Measurements from ENCODE around the gene FBLN1.

- TF ChIP-seq MAX (IDR thresholded peaks at IDR 0.05; ENCODE audit: insufficient read depth, insufficient read length) (no peak), POLR2A (IDR thresholded peaks at IDR 0.05; ENCODE audit: low read depth, low read length) (no peak), EZH2 (IDR thresholded peaks at IDR 0.05; ENCODE audit: borderline replicate concordance, low read depth, low read length, severe bottlenecking) (no peak), POLR2AphosphoS5 (IDR thresholded peaks at IDR 0.05; ENCODE audit: insufficient read depth, low read depth, low read length) (no peak), CTCF (IDR thresholded peaks at IDR 0.05; ENCODE audit: extremely low read depth in 1 of 2, insufficient read depth in 1 of 2, low read depth in 1 of 2, low read length in 2 of 2) (no peak), FOS (IDR thresholded peaks at IDR 0.05; ENCODE audit: borderline replicate concordance, insufficient read depth, low read length) (no peak), MYC (IDR thresholded peaks at IDR 0.05; ENCODE audit: low read depth, low read length) (no peak), GATA2 (IDR thresholded peaks at IDR 0.05; ENCODE audit: insufficient read depth, insufficient read length, low read depth, low read length) (no peak), JUN (IDR thresholded peaks at IDR 0.05; ENCODE audit: borderline replicate concordance, insufficient read depth, insufficient read length, low read depth) (no peak)
These were observed 84.1 kb downstream of the FBLN1 start for GRCh38 chr22:45586651-45587405.

All from endothelial cell of umbilical vein (primary cell).